ENCODE measurements around the gene ARHGAP15. TPM values are rescaled to one million over a fixed set of nuclear protein-coding genes. Genes with fewer than 3 reads are reported as not detected.

ARHGAP15 gene
- total RNA-seq, 3 donors from 2014 or later: 5.3 to 8.2 (median 5.8) TPM

- TF ChIP-seq, protein P1, sequence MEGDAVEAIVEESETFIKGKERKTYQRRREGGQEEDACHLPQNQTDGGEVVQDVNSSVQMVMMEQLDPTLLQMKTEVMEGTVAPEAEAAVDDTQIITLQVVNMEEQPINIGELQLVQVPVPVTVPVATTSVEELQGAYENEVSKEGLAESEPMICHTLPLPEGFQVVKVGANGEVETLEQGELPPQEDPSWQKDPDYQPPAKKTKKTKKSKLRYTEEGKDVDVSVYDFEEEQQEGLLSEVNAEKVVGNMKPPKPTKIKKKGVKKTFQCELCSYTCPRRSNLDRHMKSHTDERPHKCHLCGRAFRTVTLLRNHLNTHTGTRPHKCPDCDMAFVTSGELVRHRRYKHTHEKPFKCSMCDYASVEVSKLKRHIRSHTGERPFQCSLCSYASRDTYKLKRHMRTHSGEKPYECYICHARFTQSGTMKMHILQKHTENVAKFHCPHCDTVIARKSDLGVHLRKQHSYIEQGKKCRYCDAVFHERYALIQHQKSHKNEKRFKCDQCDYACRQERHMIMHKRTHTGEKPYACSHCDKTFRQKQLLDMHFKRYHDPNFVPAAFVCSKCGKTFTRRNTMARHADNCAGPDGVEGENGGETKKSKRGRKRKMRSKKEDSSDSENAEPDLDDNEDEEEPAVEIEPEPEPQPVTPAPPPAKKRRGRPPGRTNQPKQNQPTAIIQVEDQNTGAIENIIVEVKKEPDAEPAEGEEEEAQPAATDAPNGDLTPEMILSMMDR (IDR thresholded peaks at IDR 0.05): no peak
- no peaks in the 10 kb centered on the region for H3K36me3 ChIP-seq (ENCODE audit: low read depth)
- intact Hi-C loops (cut with DNase I, micrococcal nuclease): no loop called here
- no peak overlapping the region for H3K4me3 ChIP-seq
- ATAC-seq (no peak), DNase-seq (no peak)
- H3K9me3 ChIP-seq: no peaks in the 10 kb centered on the region
- H3K4me1 ChIP-seq (ENCODE audit: low read depth): no peaks in the 10 kb centered on the region
Measured at GRCh38 chr2:143771939-143772338, 642.7 kb downstream of the ARHGAP15 start.

GRCh38 chr2:143776526-143777297 lies 647.5 kb downstream of the ARHGAP15 start:
- TF ChIP-seq, protein P1 (IDR thresholded peaks at IDR 0.05): no peak
- DNase-seq (no peak), ATAC-seq (no peak)
- intact Hi-C loops (cut with DNase I, micrococcal nuclease): no loop called here
- Histone ChIP-seq H3K36me3 (ENCODE audit: low read depth) (no peaks in the 10 kb centered on the region), H3K4me3 (no peak overlapping the region), H3K4me1 (ENCODE audit: low read depth) (no peaks in the 10 kb centered on the region), H3K9me3 (no peaks in the 10 kb centered on the region)

GRCh38 chr2:143779021-143779420 lies 649.8 kb downstream of the ARHGAP15 start:
- no peak for DNase-seq
- TF ChIP-seq, protein P1 (IDR thresholded peaks at IDR 0.05): no peak

GRCh38 chr2:143786026-143786765 lies 657.0 kb downstream of the ARHGAP15 start:
- ATAC-seq (no peak), DNase-seq (no peak)
- Histone ChIP-seq H3K4me3 (no peak overlapping the region), H3K36me3 (ENCODE audit: low read depth) (no peaks in the 10 kb centered on the region), H3K4me1 (ENCODE audit: low read depth) (no peaks in the 10 kb centered on the region), H3K9me3 (no peaks in the 10 kb centered on the region)
- intact Hi-C loops (cut with DNase I, micrococcal nuclease): no loop called here
- TF ChIP-seq, protein P1 (IDR thresholded peaks at IDR 0.05): no peak

More at GRCh38 chr2:143779021-143779420, 649.8 kb downstream of the ARHGAP15 start:
- Histone ChIP-seq H3K4me3 (no peak overlapping the region), H3K9me3 (no peaks in the 10 kb centered on the region), H3K4me1 (ENCODE audit: low read depth) (no peaks in the 10 kb centered on the region), H3K36me3 (ENCODE audit: low read depth) (no peaks in the 10 kb centered on the region)
- intact Hi-C loops (cut with DNase I, micrococcal nuclease): no loop called here
- no peak for ATAC-seq

GRCh38 chr2:143787674-143788073 lies 658.5 kb downstream of the ARHGAP15 start:
- no peaks in the 10 kb centered on the region for H3K9me3 ChIP-seq
- TF ChIP-seq, protein P1 (IDR thresholded peaks at IDR 0.05): no peak
- H3K4me1 ChIP-seq (ENCODE audit: low read depth): no peaks in the 10 kb centered on the region
- DNase-seq (no peak), ATAC-seq (no peak)
- no peaks in the 10 kb centered on the region for H3K36me3 ChIP-seq (ENCODE audit: low read depth)
- intact Hi-C loops (cut with DNase I, micrococcal nuclease): no loop called here
- no peak overlapping the region for H3K4me3 ChIP-seq
